ENCODE results near the gene RBM15.

DNA sequence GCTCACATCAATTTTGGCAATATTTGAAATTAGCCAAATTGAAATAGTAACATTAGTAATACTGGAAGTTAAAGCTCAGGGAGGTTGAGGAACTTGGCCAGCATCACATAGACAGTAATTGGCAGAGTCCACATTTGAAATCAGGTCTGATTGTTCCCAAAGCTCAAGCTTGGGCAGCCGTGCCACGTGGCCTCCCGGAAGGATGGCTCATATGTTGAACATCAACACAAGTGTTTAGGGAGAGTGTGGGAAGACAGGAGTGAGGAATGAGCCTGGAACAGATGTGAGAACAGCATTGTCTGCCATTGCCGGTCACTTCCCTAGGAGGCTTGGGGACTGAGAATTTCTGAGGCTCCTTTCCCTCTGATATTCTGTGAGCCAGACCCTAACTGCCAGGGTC is 40.2 kb upstream of the RBM15 start:
- TF ChIP-seq POLR2A (IDR thresholded peaks at IDR 0.05), result no peak
- TF ChIP-seq, protein P1, sequence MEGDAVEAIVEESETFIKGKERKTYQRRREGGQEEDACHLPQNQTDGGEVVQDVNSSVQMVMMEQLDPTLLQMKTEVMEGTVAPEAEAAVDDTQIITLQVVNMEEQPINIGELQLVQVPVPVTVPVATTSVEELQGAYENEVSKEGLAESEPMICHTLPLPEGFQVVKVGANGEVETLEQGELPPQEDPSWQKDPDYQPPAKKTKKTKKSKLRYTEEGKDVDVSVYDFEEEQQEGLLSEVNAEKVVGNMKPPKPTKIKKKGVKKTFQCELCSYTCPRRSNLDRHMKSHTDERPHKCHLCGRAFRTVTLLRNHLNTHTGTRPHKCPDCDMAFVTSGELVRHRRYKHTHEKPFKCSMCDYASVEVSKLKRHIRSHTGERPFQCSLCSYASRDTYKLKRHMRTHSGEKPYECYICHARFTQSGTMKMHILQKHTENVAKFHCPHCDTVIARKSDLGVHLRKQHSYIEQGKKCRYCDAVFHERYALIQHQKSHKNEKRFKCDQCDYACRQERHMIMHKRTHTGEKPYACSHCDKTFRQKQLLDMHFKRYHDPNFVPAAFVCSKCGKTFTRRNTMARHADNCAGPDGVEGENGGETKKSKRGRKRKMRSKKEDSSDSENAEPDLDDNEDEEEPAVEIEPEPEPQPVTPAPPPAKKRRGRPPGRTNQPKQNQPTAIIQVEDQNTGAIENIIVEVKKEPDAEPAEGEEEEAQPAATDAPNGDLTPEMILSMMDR (IDR thresholded peaks at IDR 0.05 in 8 of 11, conservative IDR thresholded peaks at IDR 0.05 in 3 of 11), result no peak
- TF ChIP-seq POLR2AphosphoS5 (IDR thresholded peaks at IDR 0.05), result no peak

Measured in spleen (tissue), 7 donors.